Skeletal muscle satellite cell (primary cell): ENCODE results near the gene CDK11B.
A peak's percentile ranks its signal among the peaks of the same experiment; 100 is the strongest.
"Not testable (repeated sequence)": the region's sequence is repeated elsewhere in the genome, so short reads cannot be mapped to it uniquely, and the experiment has no call there.

Source experiments
- H3K27me3 ChIP-seq: 2 replicates; pipeline ENCODE4 v1.7.0; 2013; ENCODE audit warnings: low read length; ENCODE audit not compliant: control insufficient read depth, insufficient read depth
- H3K36me3 ChIP-seq: 2 replicates; pipeline ENCODE4 v1.7.0; 2013; ENCODE audit warnings: mild to moderate bottlenecking, control low read depth, low read length; ENCODE audit not compliant: insufficient read depth
- H3K4me1 ChIP-seq: 2 replicates; pipeline ENCODE4 v1.7.0; 2013; ENCODE audit warnings: low read length; ENCODE audit not compliant: control insufficient read depth, insufficient read depth
- H3K4me2 ChIP-seq: 2 replicates; pipeline ENCODE4 v1.7.0; 2013; ENCODE audit warnings: mild to moderate bottlenecking, low read length
- H3K4me3 ChIP-seq: 2 replicates; pipeline ENCODE4 v1.7.0; 2013; ENCODE audit warnings: low read length
- H3K9ac ChIP-seq: 2 replicates; pipeline ENCODE4 v1.7.0; 2013; ENCODE audit warnings: mild to moderate bottlenecking, low read depth, low read length, moderate library complexity
- H3K9me3 ChIP-seq: replicated peaks from 2 replicates; pipeline ENCODE4 v1.7.0; 2013; ENCODE audit warnings: mild to moderate bottlenecking, control low read depth, low read length

CDK11B gene

DNA sequence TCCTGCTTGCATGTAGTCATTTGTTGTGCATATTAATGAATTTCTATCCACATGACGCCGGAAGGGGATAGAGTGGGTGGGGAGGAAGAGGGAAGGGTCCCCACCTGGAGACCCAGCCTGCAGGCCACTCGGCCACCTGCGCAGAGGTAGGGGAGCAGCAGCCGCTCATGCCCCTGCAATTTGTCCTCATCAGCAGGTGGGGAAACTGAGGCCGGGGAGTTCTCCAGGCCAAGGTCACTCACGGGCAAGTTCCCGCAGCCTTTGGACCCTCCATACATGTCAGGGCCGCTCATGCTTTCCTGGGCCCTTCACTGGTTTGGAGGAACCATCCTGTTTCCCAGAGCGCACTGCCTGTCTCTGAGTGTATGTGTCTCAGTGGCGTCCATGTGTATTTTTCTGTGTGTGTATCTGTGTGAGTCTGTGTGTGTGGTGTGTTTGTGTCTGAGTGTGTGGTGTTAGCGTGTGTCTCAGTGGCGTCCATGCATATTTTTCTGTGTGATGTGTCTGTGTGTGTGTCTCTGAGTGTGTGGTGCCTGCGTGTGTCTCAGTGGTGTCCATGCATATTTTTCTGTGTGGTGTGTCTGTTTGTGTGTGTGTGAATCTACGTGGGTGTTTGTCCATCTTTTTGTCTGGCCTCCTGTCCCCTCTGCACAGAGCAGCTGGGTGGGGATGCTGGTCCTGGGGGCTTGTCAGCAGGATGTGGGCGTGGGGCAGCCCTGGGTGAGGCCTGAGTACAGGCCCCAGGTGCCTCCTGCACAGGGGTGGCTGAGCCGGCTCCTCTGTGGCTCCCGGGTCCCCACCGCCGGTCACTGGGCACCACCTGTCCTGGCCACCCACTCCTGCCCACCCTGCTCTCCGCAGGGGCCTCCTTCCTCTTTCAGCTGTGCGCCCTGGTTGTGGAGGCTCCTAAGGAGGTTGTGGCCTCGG, 37.9 kb upstream of the CDK11B start:
- H3K4me2 ChIP-seq, H3K27me3 ChIP-seq, H3K4me3 ChIP-seq, H3K36me3 ChIP-seq, H3K4me1 ChIP-seq, H3K9ac ChIP-seq, H3K9me3 ChIP-seq: not testable (repeated sequence)

DNA sequence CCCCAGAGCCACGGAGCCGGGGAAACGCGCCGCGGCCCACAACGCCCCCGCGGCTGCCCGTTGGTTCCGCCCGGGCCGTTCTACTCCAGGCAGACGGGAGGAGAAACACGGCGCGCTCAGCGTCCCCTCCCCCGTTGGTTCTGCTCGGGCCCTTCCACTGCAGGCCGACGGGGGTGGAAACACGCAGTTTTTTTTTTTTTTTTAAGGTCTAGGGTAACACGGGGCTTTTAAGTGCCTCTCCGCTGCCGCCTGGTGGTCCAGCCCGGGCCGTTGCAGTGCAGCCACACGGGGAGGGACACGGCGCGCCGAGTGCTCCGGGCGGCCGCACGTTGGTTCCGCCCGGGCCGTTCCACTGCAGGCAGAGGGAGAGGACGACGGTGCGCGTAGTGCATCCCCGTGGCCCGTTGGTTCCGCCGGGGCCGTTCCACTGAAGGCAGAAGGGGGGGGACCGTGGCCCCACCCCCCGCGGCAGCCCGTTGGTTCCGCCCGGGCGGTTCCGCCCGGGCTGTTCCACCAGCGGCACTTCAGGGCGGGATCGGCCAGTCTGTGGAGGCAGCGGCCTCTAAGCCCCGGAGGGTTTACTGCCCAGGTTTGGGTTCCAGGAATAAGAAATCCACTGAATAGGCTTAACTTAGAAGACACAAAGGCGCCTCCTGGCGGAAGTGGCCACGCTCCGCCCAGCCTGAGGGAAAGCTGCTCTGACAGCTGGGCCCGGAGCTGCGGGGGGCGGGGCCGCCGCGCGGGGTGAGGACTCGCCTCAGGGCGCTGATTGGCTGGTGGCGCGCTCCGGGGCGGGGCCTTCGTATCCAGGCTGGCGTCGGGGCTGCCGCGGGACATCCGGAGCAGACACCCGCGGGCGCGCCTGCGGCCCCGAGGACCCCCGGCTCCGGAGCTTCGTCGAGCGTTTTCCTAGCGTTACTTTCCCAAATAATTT, 34.2 kb upstream of the CDK11B start, which contains the start of gene SLC35E2B:
SLC35E2B (minus strand) TSS at position 82 of the 934 bp plus-strand sequence. CDS start 16,096 bp downstream, outside the sequence.
- Histone ChIP-seq H3K4me3 (peak within 1 kb of the TSS; percentile 77), H3K9ac (peak within 1 kb of the TSS; percentile 88), H3K4me2 (peak within 1 kb of the TSS; percentile 75)
- H3K36me3 ChIP-seq, H3K27me3 ChIP-seq, H3K9me3 ChIP-seq, H3K4me1 ChIP-seq: not testable (repeated sequence)

DNA sequence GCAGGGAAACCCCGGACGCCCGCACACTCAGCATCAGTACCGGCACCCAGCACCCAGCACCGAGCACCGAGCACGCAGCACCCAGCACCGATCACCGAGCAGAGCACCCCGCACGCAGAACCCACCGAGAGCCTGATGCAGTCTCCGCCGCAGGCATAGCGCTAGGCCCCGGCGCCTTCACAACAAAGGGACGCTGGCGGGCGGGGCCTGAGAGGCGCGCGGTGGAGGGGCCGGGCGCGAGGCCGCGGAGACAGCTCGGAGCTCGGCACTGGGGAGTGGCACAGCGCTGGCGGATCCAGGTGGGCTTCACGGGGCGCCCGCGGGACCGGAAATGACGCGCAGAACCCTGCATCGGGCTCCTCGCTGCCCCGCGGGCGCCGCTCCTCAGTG, 33.5 kb upstream of the CDK11B start:
- H3K9me3 ChIP-seq, H3K36me3 ChIP-seq, H3K4me1 ChIP-seq, H3K27me3 ChIP-seq: not testable (repeated sequence)
- peak overlapping the region; percentile 77 for H3K4me3 ChIP-seq
- peak overlapping the region; percentile 65 for H3K4me2 ChIP-seq
- H3K9ac ChIP-seq = peak overlapping the region; percentile 88

GRCh38 chr1:1691443-1691842, 32.6 kb upstream of the CDK11B start:
- H3K27me3 ChIP-seq = not testable (repeated sequence)

DNA sequence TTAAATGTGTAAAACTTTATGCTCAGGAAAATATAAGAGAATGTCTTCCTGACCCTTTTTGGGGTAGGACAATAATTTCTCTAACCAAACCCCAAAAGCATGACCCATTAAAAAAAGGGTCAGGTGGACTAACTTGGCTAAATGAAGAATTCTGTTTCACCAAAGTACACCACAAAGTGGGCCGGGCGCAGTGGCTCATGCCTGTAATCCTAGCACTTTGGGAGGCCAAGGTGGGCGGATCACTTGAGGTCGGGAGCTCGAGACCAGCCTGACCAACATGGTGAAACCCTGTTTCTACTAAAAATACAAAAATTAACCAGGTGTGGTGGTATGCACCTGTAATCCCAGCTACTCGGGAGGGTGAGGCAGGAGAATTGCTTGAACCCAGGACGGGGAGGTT, 30.7 kb upstream of the CDK11B start:
- H3K4me1 ChIP-seq, H3K36me3 ChIP-seq, H3K9ac ChIP-seq, H3K4me2 ChIP-seq, H3K4me3 ChIP-seq, H3K9me3 ChIP-seq, H3K27me3 ChIP-seq: not testable (repeated sequence)

More at GRCh38 chr1:1691443-1691842, 32.6 kb upstream of the CDK11B start:
- H3K4me3 ChIP-seq = peak overlapping the region; percentile 62
- peak overlapping the region; percentile 75 for H3K4me2 ChIP-seq
- not testable (repeated sequence) for H3K4me1 ChIP-seq, H3K9ac ChIP-seq, H3K36me3 ChIP-seq, H3K9me3 ChIP-seq

DNA sequence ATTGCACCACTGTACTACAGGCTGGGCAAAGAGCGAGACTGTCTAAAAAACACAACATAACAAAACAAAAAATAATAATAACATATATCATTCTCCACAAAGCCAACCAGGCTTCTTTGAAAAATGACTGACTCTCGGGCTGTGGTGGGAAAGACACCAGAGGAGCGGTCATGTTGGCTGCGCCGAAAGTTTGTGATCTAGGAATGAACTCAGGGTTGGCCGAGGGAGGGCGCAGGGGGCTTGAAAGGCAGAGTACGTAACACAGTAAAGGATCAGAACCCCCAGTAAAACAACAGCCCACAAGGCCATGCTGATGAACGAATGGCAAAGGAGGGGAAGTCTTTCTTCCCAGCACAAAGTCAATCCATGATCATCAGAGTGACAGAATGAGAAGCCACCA, 29.0 kb upstream of the CDK11B start:
- Histone ChIP-seq H3K9ac (no peak overlapping the region), H3K9me3 (no peaks in the 10 kb centered on the region), H3K4me2 (no peak overlapping the region), H3K36me3 (peaks cover 3% of the 10 kb centered on the region), H3K4me3 (no peak overlapping the region), H3K27me3 (no peaks in the 10 kb centered on the region), H3K4me1 (peaks cover 8% of the 10 kb centered on the region)

- Histone ChIP-seq H3K9me3 (no peaks in the 10 kb centered on the region), H3K4me1 (peaks cover 8% of the 10 kb centered on the region), H3K4me2 (no peak overlapping the region), H3K9ac (no peak overlapping the region), H3K4me3 (no peak overlapping the region), H3K36me3 (peaks cover 10% of the 10 kb centered on the region), H3K27me3 (no peaks in the 10 kb centered on the region)
These were observed 25.4 kb upstream of the CDK11B start for GRCh38 chr1:1684031-1684681.

DNA sequence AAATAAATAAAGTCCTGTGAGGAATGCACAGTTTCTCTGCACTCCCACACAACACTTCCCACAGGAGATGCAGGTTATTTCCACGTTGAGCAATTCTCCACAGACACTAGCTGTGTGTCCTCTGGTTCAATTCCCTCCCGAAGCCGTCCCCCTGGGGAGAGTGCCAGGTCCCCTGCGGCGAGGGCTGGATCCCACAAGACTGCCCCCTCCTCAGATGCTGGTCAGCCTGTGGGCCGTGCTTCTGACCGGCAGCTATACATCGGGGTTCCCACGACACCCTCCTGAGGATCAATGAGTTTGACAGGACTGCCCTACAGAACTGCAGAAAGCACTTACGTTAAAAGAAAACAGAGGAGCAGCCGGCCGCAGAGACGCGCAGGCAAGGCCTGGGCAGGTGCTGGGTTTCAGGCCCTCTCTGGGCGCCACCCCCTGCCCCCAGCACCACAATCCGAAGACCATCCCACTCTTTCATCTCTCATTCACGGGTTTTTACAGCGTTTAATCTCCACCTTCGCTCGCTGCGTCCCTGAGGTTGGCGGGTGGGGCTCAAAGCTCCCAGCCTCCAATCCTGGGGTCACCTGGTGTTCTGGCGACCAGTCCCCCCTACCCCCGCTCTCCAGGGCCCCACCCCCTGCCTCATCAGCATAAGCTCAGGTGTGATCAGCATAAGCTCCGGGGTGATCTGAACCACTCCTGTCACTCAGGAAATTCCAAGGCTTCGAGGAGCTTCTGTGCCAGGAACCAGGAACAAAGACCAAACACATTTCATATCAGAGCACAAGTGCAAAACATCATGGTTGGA, 24.5 kb upstream of the CDK11B start:
- Histone ChIP-seq H3K4me3 (no peak overlapping the region), H3K36me3 (peaks cover 10% of the 10 kb centered on the region), H3K4me1 (peaks cover 8% of the 10 kb centered on the region), H3K9ac (no peak overlapping the region), H3K4me2 (no peak overlapping the region), H3K27me3 (no peaks in the 10 kb centered on the region), H3K9me3 (no peaks in the 10 kb centered on the region)

DNA sequence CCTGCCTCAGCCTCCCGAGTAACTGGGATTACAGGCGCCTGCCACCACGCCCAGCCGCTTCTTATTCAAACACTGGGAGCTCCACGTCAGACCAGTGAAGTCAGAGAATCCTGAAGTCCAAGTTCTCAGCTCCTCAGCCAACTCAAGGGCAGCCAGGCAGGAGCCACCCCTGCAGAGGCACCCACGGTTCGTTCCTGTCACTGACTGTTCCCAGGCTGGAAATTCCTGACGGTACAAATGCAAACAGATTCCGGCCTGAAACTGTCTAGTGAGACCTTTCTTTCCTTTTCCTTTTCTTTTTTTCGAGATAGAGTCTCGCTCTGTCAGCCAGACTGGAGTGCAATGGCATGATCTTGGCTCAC, 22.1 kb upstream of the CDK11B start:
- no peaks in the 10 kb centered on the region for H3K27me3 ChIP-seq
- no peak overlapping the region for H3K9ac ChIP-seq
- H3K4me3 ChIP-seq = no peak overlapping the region
- H3K9me3 ChIP-seq = no peaks in the 10 kb centered on the region
- no peak overlapping the region for H3K4me2 ChIP-seq
- H3K4me1 ChIP-seq = no peaks in the 10 kb centered on the region
- peaks cover 10% of the 10 kb centered on the region for H3K36me3 ChIP-seq

DNA sequence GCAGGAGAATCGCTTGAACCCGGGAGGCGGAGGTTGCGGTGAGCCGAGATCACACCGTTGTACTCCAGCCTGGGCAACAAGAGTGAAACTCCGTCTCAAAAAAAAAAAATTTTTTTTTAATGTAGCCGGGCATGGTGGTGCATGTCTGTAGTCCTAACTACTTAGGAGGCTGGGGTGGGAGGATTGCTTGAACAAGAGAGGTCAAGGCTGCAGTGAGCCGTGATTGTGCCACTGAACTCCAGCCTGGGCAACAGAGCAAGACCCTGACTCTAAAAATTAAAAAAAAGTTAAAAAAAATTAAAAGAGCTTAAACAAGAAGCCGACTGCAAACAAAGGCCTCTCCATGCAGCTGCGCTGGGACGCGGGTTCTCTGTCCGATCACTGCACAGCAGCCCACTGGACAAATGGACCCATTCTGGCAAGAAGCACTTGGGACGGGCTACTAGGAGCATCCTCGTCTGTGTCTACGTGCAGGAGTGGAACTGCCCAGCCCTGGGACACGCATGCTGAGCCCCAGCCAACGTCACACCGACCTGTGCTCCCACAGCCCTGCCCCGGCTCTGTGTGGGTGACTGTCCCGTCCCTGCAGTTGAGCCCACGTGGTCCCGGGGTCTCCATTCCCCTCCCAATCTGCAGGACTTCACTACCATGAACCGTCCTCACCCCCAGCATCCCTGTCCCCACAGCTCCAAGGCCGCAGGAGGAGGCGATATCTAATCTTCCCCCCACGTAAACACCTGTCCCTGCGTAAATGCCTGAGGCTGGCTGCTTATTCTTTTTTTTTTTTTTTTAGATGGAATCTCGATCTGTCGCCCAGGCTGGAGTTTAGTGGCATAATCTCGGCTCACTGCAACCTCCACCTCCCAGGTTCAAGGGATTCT, 21.5 kb upstream of the CDK11B start:
- no peak overlapping the region for H3K4me2 ChIP-seq
- no peak overlapping the region for H3K9ac ChIP-seq
- no peak overlapping the region for H3K4me3 ChIP-seq
- H3K4me1 ChIP-seq = no peaks in the 10 kb centered on the region
- no peaks in the 10 kb centered on the region for H3K27me3 ChIP-seq
- peaks cover 10% of the 10 kb centered on the region for H3K36me3 ChIP-seq
- no peaks in the 10 kb centered on the region for H3K9me3 ChIP-seq
